Measurements from ENCODE around the gene MVD.

The MVD gene

DNA sequence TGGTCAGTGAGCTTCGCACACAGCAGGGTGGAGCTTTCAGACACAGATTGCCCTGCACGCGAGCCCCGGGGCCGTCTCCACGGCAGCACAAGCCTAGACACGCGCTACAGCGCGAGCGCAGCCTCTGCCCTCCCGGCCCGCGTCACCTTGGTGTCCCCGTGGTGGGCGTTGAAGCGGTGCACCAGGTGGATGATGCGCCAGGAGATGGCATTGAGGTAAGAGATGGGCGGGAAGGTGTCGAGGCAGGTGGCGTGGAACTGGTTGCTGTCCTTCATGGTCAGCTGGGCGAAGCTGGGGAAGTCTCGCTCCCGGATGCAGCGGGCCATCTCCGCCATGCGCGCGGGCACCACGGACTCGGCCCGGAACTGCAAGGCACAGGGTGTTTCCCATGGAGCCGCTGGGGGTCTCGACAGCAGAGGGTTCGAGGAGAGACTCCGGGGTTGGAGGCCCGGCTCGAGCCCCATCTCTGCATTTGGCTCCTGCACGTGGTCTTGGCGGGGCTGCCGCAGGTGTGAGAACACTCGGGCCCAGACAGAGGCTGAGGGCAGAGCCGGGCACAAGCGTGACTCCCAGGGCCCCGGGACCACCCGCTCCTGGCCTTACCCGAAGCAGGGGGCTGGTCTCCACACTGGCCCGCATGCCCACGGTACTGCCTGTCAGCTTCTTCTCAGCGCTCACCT, 7.7 kb downstream of the MVD start:
- DNase-seq = no peak

- DNase-seq = no peak
Measured at GRCh38 chr16:88654363-88655052, 8.4 kb downstream of the MVD start.

GRCh38 chr16:88653596-88654362, 9.1 kb downstream of the MVD start:
- DNase-seq = no peak

GRCh38 chr16:88653101-88653500, 9.8 kb downstream of the MVD start:
- DNase-seq = no peak

GRCh38 chr16:88652762-88653063, 10.2 kb downstream of the MVD start:
- DNase-seq = no peak

DNA sequence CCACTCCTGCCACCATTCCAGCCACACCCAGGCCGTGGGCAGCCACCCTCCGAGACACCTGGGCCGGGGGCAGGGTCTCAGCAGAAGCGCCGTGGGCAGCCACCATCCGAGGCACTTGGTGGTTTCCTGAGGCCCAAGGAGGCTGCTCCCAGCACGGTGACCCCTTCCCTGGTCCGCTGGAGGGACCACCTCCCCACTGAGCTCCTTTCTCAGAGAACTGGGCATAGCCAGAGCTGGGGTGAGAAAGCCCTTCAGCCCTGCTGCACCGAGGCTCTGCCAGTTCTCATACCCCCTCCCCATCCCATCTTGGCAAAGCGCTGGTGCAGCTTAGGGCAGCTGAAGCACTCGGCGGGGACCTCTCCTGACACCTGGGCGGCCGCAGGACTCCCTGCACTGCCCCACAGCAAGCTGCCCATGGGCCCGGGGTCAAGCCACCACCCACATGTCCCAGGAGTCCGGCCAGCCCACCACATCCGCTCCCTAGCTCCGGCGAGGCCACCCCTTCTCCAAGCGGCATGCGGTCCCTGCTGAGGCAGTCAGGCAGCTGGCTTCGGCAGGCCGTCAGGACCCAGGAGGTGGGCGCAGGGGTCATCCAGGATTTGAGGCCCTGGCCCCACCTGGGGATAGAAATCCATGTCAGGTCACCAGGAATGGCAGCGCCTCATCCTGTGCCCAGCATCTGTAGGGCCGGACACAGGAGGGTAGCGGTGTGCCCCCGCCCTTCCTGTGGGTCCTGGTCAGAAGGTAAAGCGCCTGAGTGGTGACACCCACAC, 10.7 kb downstream of the MVD start:
- no peak for DNase-seq

GRCh38 chr16:88651276-88651988, 11.5 kb downstream of the MVD start:
- peak in 1 of 2 donors; percentile 21 for DNase-seq

DNA sequence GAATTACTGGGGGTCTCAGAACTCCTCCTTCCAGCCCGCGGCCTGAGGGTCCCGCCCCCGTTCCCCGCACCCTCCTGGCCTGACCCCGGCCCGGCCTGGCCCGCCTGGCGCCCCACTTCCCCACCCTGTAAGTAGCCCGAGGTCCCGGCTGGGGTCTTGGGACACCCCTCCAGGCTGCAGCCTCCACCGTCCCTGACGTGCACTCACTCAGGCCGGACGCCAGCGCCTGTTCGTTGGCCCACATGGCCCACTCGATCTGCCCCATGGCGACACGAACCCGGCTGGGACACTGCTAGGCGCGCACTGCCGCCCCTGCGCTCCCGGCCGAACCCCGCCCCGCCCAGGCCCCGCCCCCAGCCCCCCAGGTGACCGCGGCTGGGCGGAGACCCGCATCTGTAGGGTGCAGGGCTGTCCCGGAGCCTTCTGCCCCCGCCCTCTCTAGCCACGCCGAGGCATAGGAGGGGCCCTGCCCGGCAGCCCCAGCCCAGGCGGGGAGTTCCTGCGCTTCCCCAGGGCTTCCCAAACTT, 12.1 kb downstream of the MVD start, which contains the start of gene CYBA:
Gene CYBA (minus strand): TSS at position 305 of the 527 bp plus-strand sequence. CDS start 40 bp downstream, at position 265.
- DNase-seq = peak; percentile 87 to 89

DNA sequence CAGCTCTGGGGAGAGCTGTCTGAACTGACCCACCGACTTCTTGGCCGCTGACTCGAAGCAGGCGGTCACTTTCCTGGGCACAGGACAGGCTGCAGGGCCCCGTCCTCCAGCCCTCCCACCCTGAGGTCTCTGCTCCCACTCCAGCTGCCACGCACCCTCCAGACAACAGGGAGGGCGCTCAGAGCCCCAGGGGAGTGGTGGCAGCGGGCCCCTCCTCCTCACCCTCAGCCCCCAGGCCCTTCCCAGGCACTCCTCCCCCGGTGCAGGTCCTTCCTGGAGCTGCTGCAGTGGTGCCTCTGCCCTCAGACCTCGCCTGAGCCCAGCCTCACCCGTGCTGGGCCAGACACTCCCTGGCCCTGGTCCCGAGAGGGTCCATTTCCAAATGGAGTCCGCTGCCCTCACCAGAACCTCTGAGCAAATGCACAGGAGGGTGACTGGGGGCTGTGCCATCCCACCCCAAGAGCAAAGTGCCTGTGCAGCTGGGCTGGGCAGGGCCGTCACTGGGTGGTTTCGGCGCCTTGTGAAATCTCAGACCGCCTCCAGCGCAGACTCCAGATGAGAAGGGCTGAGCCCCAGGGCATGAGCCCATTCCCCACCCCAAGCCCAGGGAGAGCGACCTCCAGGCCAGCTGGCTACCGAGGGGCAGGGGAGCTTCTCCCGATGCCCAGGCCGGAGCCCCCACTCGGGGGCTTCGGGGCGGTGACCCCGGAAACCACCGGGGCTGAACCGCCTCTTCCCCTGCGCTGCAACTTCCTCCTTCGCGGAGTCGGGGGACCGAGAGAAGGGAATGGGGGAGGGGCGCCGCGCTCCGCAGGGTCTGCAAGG, 12.8 kb downstream of the MVD start:
- DNase-seq = peak; percentile 53 to 70

DNA sequence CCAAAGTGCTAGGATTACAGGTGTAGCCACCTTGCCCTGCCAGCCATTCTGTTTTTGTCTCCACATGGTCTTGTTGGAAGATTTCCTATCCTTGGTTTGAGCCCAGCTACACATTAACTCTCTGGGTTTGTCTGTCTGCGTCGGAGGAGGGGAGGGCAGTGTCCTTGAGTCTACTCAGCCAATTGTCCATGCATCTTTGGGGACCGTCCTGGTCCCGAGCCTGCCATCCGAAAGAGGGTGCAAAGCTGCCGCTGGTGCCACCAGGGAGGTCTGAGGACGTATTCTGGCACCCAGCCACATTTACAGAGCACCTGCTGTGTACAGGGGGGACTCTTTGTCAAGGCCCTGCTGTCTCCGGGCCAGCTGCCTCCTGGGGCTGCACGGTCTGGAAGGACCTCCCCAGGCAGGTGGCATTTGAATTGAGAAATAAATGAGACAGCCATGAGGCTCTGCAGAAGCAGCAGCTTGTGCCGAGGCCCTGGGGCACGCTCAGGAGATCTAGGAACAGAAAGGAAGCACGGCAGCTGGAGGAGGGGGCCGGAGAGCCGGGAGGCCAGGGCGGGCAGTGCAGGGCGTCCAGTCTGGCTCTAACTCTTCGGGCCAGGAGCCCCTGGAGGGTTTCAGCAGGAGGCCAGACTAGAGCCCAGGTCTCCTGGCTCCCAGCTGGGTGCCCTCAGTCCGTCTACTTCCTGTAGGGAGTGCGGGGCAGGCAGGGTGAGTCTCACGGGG, 13.5 kb downstream of the MVD start:
- no peak for DNase-seq

DNA sequence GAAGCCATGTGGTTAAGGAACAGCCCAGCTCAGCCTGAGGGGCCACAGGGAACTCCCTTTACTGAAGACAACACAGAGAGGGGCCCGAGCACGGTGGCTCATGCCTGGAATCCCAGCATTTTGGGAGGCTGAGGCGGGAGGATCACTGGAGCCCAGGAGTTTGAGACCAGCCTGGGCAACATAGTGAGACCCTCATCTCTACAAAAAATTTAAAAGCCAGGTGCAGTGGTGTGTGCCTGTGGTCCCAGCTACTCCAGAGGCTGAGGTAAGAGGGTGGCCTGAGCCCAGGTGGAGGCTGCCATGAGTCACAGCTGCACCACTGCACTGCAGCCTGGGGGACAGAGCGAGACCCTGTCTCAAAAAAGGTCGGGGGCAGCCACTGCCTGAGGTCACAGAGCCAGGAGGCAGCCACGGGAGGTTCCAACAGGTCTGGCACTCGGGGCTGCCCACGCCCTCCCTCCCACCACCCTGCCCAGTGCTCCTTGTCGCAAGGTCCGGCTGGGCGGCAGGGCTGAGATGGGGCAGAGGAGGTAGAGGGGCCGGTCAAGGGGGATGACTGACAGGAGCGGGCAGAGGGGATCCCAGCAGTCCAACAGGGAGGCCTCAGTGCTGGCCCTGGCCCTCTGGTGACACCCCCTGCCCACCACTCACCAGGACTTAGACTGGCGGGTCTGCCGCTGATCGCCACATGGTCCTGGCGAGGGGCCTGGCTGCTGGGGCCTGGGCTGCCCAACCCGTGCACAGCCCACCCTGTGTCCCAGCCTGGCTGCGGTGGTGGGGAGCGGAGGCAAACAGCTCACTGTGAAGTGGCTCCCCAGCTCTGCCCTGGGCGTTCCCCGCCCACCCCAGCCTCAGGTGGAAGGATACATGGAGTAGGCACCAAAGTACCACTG, 15.5 kb downstream of the MVD start:
- DNase-seq = no peak

DNA sequence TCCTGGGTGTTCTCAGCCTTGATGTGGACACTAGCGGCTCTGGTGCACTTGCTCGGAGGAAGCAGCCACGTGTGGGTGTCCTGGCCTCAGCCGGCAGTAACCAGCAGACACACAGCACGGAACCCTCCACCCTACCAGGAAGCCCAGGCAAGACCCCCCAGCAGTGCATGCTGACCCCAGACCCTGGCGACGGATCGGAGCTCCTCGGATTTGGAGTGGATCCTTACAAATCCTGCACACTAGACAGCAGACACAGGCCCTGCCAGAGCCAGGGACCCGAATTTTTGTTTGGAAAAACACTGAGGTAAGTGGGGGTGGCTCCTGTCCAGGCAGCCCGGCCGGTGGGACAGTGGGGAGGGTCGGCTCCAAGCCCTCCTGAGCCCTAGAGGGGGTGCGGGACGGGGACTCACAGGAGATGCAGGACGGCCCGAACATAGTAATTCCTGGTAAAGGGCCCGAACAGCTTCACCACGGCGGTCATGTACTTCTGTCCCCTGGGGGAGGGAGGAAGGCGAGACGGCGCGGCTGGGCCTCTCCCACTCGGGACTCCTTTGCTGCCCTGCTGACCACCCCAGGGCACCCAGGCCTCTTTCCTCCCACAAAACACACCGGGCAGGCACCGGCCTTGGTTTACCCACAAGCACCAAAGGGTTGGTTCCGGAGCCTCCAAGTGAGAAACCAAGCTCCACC, 16.4 kb downstream of the MVD start:
- no peak for DNase-seq

- DNase-seq = no peak
Measured at GRCh38 chr16:88645941-88646340, 16.9 kb downstream of the MVD start.

DNA sequence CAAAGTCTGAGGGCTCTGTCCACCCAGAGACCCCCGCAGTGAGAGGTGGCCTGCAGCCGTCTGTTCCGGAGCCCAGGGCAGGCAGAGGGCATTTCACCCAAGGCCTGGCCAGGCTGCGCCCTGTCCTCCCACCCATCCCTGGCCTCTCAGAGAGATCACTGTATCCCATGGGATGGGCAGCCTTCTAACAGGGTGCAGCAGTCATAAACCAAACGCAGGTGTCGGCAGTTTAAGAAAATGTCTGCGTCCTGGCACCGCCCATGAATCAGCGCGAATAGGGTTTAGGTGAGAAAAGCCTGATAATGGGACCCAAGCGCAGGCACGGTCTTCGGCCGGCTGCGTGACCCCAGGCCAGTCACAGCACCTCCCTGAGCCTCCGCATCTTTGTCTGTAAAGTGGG, 17.4 kb downstream of the MVD start:
- no peak for DNase-seq

DNA sequence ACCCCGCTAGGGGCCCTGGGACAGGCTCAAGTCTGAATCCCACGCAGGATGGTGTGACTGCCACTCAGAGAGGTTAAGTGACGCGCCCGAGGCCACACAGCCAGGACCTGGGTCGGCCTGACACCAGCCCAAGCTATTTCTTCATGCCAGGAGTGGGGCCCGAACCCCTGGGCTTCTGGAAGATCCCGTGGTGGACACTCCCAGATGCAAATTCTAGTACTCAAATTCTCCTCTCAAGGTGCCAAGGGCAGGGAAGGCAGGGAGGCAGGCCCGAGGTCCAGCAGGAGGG, 19.3 kb downstream of the MVD start:
- no peak for DNase-seq

- DNase-seq = no peak
Measured at GRCh38 chr16:88642881-88643643, 19.8 kb downstream of the MVD start.

DNA sequence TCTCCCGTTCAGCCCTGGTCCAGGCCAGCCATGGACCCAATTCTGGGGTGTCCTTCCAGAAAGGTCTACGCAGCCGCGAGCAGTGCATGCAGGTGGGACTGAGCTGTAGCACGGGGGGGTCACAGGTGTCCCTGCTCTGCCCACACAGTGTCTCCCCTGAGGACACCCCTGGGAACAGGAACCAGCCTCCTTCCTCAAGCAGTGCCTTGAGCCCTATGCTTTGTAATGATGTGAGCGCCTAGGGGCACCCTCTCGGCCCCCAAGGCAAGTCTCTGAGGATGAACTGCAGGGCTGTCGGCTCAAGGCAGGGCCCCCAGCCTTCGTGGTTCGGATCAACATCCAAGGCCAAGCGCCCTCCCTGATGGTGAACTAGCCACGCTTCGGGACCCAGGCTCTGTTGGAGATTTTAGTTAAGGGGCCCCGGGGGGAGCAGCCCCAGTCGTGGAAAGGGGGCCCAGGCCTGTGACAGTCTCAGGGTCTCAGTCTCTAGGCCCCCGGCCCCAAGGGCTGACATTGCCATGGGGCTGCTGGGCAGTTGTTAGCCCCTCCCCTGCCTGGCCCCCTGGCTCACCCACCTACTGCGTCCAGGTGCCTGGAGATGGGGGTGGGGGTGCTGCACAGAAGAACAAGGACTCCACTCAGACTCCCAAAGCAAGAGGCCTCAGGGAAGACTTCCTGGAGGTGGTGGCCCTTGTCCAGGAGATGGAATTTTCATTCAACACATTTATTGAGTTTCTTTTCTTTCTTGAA, 22.2 kb downstream of the MVD start:
- DNase-seq = no peak

All from inflammatory macrophage (primary cell).